Heart left ventricle (tissue), 16 donors: ENCODE results near the gene PPP4R2. TPM values are rescaled to one million over a fixed set of nuclear protein-coding genes. Genes with fewer than 3 reads are reported as not detected.

ENCODE experiments used
- ATAC-seq, 4 donors: fragments of 200-7000 bp; cut with Tn5 transposase; one replicate each; pipeline ENCODE4 v1.9.1; 2020 to 2022; ENCODE audit warnings: moderate library complexity in 4 of 4, mild to moderate bottlenecking in 3 of 4, moderate number of reproducible peaks in 1 of 4
- DNase-seq, 5 donors: peaks; one replicate each; pipeline ENCODE4 v3.0.0-alpha.2; 2020
- H3K27ac ChIP-seq, 12 donors: fragments of 200-600 bp; sonication (generic) in 4 of 12; one replicate each; pipeline versions ENCODE4 v1.5.0 to v1.8.0; 2016 to 2022; ENCODE audit warnings: mild to moderate bottlenecking in 2 of 12
- H3K27me3 ChIP-seq, 9 donors: fragments of 200-600 bp; sonication (generic) in 2 of 9; one replicate each; pipeline versions ENCODE4 v1.5.1 to v1.8.0; 2016 to 2022; ENCODE audit warnings: mild to moderate bottlenecking in 3 of 9
- H3K36me3 ChIP-seq, 9 donors: fragments of 200-600 bp; sonication (generic) in 2 of 9; one replicate each; pipeline versions ENCODE4 v1.5.0 to v1.8.0; 2018 to 2022; ENCODE audit warnings: mild to moderate bottlenecking in 2 of 9
- H3K4me1 ChIP-seq, 12 donors: fragments of 200-600 bp; sonication (generic) in 4 of 12; one replicate each; pipeline versions ENCODE4 v1.5.0 to v1.8.0; 2016 to 2022; ENCODE audit warnings: mild to moderate bottlenecking in 3 of 12
- H3K4me3 ChIP-seq, 12 donors: fragments of 200-600 bp; sonication (generic) in 4 of 12; one replicate each; pipeline versions ENCODE4 v1.5.0 to v1.8.0; 2017 to 2022; ENCODE audit warnings: mild to moderate bottlenecking in 9 of 12, moderate library complexity in 4 of 12
- H3K9me3 ChIP-seq, 12 donors: fragments of 200-600 bp; sonication (generic) in 4 of 12; one replicate each; pipeline versions ENCODE4 v1.5.0 to v1.8.0; 2016 to 2022; ENCODE audit warnings: mild to moderate bottlenecking in 1 of 12
- CTCF ChIP-seq, 12 donors: fragments of 200-600 bp; sonication (generic) in 4 of 12; IDR thresholded peaks; one replicate each; pipeline versions ENCODE4 v1.5.0 to v1.8.0; 2018 to 2022; ENCODE audit warnings: antibody characterized with exemption in 12 of 12, mild to moderate bottlenecking in 5 of 12
- POLR2A ChIP-seq, 2 donors: fragments of 450-650 bp; IDR thresholded peaks; one replicate each; pipeline ENCODE4 v1.6.1; 2017; ENCODE audit warnings: antibody characterized with exemption in 2 of 2, mild to moderate bottlenecking in 2 of 2, moderate library complexity in 2 of 2
- WGBS, 4 donors: extraction: QIAGEN DNeasy Blood & Tissue Kit in 2 of 4; methylation state at CpG; one replicate each; pipeline versions ENCODE4 v1.1.5 to v1.1.7; 2013 to 2018; 5-methylcytosine and 5-hydroxymethylcytosine counted together
- intact Hi-C, 10 donors: fragments of 100-400 bp; cut with DNase I; formaldehyde crosslinking; loops; one replicate each; pipeline versions ENCODE4 v1.11.1 to v1.14.2; 2022
- polyA plus RNA-seq, 2 donors: library from polyadenylated mRNA; stranded (reverse); fragments of 200-250 nt; gene quantifications; one replicate each; pipeline ENCODE4 v1.2.3, GENCODE V29; 2013
- total RNA-seq, 9 donors: library from RNA; depleted of rRNA in 2 of 9; stranded (reverse); fragments of >200 nt in 2 of 9; fragmentation: NEBNext Ultra II Directional in 3 of 9; extraction: Animal tissue kit (Norgen Biotek cat#: 25700) in 3 of 9; gene quantifications; one replicate each; pipeline versions ENCODE4 v1.1.0 to v1.2.4, GENCODE V29; 2016 to 2023
- donor health status: ischemic (EF 13 %, LVEDD 7.1; RV severe dilation, severe dysfunction).
- donor health status: healthy with polysubstance abuse.
- donor health status: DM: no; HTN: yes; CAD: no.
- donor health status: DM: no; HTN: no; CAD: no.
- donor health status: ischemic (EF 25% LVEDD 6.9; RV normal size, moderate dysfunction).
- donor health status: ischemic (EF 25% LVEDD 5.7; RV mildly dilated, moderate dysfunction).
- donor health status: healthy.
- donor health status: DM: yes; HTN: yes; CAD: no.
- donor health status: ischemic (EF 35%, LVEDD 5.7; RV mildly dilated, moderate dysfunction).
- donor health status: nonischemic (EF 11% LVEDD 7.7; RV severe dilation, severe dysfunction).
- donor health status: DM: yes; HTN: yes; CAD: no.
- donor health status: PGD.
- donor health status: ischemic (EF 29% LVEDD 5.4; RV normal size, mild dysfunction).
- donor health status: nonischemic (EF 23%, LVEDD 6.1; RV moderate dilation, normal function).

The PPP4R2 gene
- total and polyA plus RNA-seq, 11 donors: 17.0 to 69.7 (median 48.1) TPM

- Histone ChIP-seq H3K9me3 (no peaks in the 10 kb centered on the region), H3K27ac (no peak overlapping the region), H3K4me3 (no peak overlapping the region), H3K36me3 (peaks cover 0 to 3% (median 0%) of the 10 kb centered on the region in 9 donors), H3K27me3 (no peaks in the 10 kb centered on the region), H3K4me1 (peaks cover 0 to 5% (median 0%) of the 10 kb centered on the region in 12 donors)
- ATAC-seq (no peak), DNase-seq (no peak)
- 95 to 98% (median 97%) methylated on average over 8 of the region's 8 CpGs for WGBS, 4 donors
- intact Hi-C loops: no loop called here
- TF ChIP-seq CTCF (IDR thresholded peaks at IDR 0.05) (no peak), POLR2A (IDR thresholded peaks at IDR 0.05) (no peak)
These were observed 46.2 kb upstream of the PPP4R2 start for GRCh38 chr3:72950372-72950771.

- ATAC-seq (no peak), DNase-seq (no peak)
- TF ChIP-seq CTCF (IDR thresholded peaks at IDR 0.05): no peak
- TF ChIP-seq POLR2A (IDR thresholded peaks at IDR 0.05): no peak
- H3K4me1 ChIP-seq: peaks cover 0 to 2% (median 0%) of the 10 kb centered on the region in 12 donors
- intact Hi-C loops: no loop called here
- no peaks in the 10 kb centered on the region for H3K9me3 ChIP-seq
- no peak overlapping the region for H3K27ac ChIP-seq
- no peak overlapping the region for H3K4me3 ChIP-seq
- peaks cover 0 to 6% (median 0%) of the 10 kb centered on the region in 9 donors for H3K36me3 ChIP-seq
- 61 to 75% (median 63%) methylated on average over 4 of the region's 4 CpGs for WGBS, 4 donors
- H3K27me3 ChIP-seq: no peaks in the 10 kb centered on the region
These were observed 45.8 kb upstream of the PPP4R2 start for GRCh38 chr3:72950801-72951200.

GRCh38 chr3:72951259-72951722, 45.3 kb upstream of the PPP4R2 start:
- TF ChIP-seq POLR2A (IDR thresholded peaks at IDR 0.05) (no peak), CTCF (IDR thresholded peaks at IDR 0.05) (no peak)
- Histone ChIP-seq H3K27ac (no peak overlapping the region), H3K4me3 (no peak overlapping the region), H3K9me3 (no peaks in the 10 kb centered on the region), H3K36me3 (peaks cover 0 to 7% (median 0%) of the 10 kb centered on the region in 9 donors), H3K4me1 (no peaks in the 10 kb centered on the region), H3K27me3 (no peaks in the 10 kb centered on the region)
- ATAC-seq: no peak
- intact Hi-C loops: no loop called here
- DNase-seq: no peak
- 68 to 84% (median 80%) methylated on average over 6 of the region's 6 CpGs for WGBS, 4 donors

GRCh38 chr3:72953325-72953956, 43.2 kb upstream of the PPP4R2 start:
- WGBS, 4 donors: 85 to 91% (median 90%) methylated on average over 7 of the region's 7 CpGs
- intact Hi-C loops: no loop called here
- Histone ChIP-seq H3K27ac (no peak overlapping the region), H3K27me3 (no peaks in the 10 kb centered on the region), H3K9me3 (no peaks in the 10 kb centered on the region), H3K4me1 (peaks cover 0 to 15% (median 4%) of the 10 kb centered on the region in 12 donors), H3K36me3 (peaks cover 0 to 8% (median 0%) of the 10 kb centered on the region in 9 donors), H3K4me3 (no peak overlapping the region)
- no peak for ATAC-seq
- no peak for TF ChIP-seq CTCF (IDR thresholded peaks at IDR 0.05)
- TF ChIP-seq POLR2A (IDR thresholded peaks at IDR 0.05): no peak
- no peak for DNase-seq
